ENCODE data around the gene RGMA. TPM values are rescaled to one million over a fixed set of nuclear protein-coding genes. Genes with fewer than 3 reads are reported as not detected.

RGMA gene
- total RNA-seq, 1 experiment from 2014 or later = 41.4 TPM

DNA sequence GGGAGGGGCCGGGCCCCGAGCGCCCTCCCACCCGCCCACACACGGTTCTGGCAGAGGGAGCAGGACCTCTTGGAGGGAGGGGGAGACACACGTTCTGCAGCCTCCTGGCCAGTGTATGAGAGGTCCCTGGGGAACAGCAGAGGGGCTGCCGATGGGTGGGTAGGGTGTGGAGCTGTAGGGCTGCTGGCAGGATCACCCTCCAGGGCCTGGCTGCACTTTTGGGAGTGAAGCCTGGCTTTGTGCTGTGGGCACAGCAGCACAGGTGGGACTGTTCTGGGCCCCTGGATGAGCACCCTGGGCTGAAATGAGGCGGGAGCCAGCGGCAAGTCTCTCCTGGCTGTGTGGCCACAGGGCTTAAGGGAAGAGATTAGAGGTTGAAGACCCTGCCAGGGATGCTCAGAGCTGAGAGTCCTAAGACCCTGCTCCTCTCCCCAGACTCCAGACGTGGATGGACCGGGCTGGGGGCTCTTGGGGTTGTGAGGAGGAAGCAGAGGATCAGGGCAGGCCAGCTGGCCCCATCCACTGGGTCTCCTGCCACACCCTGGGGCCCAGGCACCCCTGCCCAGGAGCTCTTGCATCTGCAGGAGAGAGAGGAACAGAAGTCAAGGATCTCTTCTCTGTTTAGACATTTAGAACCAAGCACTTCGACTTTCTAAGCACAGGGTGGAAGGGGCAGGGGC lies 45.2 kb downstream of the RGMA start:
- WGBS (ENCODE audit: extremely low coverage, insufficient read length, low lambda C conversion rate) = no CpG with 5 or more reads among the region's 12 CpGs
- H2BK120ac ChIP-seq (ENCODE audit: low read depth, low read length, poor library complexity, severe bottlenecking) = no peak overlapping the region

More for the DNA sequence above, 45.2 kb downstream of the RGMA start:
- H3T11ph ChIP-seq (ENCODE audit: low read length) = no peak overlapping the region
- H3K14ac ChIP-seq (ENCODE audit: insufficient read depth, low read length) = no peak overlapping the region; the same call in 1 of the 2 replicates
- no peak overlapping the region for H2BK15ac ChIP-seq (ENCODE audit: low read depth, low read length)
- TF ChIP-seq, protein P1, sequence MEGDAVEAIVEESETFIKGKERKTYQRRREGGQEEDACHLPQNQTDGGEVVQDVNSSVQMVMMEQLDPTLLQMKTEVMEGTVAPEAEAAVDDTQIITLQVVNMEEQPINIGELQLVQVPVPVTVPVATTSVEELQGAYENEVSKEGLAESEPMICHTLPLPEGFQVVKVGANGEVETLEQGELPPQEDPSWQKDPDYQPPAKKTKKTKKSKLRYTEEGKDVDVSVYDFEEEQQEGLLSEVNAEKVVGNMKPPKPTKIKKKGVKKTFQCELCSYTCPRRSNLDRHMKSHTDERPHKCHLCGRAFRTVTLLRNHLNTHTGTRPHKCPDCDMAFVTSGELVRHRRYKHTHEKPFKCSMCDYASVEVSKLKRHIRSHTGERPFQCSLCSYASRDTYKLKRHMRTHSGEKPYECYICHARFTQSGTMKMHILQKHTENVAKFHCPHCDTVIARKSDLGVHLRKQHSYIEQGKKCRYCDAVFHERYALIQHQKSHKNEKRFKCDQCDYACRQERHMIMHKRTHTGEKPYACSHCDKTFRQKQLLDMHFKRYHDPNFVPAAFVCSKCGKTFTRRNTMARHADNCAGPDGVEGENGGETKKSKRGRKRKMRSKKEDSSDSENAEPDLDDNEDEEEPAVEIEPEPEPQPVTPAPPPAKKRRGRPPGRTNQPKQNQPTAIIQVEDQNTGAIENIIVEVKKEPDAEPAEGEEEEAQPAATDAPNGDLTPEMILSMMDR (conservative IDR thresholded peaks at IDR 0.05) = no peak
- Mint-ChIP-seq H3K9me3 (peaks cover 13 to 18% of the 10 kb centered on the region in 2 experiments), H3K36me3 (ENCODE audit: insufficient read depth in 1 of 3, low read depth in 3 of 3) (peaks cover 48 to 77% (median 66%) of the 10 kb centered on the region in 3 experiments), H3K27me3 (ENCODE audit: low read depth) (peaks cover 1% of the 10 kb centered on the region; the same call in 1 of the 2 replicates), H3K27ac (peak overlapping the region; percentile 40 to 81 (median 70); a peak in 3 of 7 replicates), H3K4me3 (no peak overlapping the region), H3K4me1 (peaks cover 8 to 12% of the 10 kb centered on the region in 2 experiments)
- H3K18ac ChIP-seq (ENCODE audit: insufficient read length, low read depth, low read length) = no peak overlapping the region
- no peak for DNase-seq
- no peak overlapping the region for H4K5ac ChIP-seq (ENCODE audit: insufficient read length, low read depth, low read length)
- H3K27ac ChIP-seq (ENCODE audit: insufficient read length, low read depth, low read length) = no peak overlapping the region
- H3K9ac ChIP-seq (ENCODE audit: extremely low read depth, insufficient read length, low read length) = no peak overlapping the region
- no peak overlapping the region for H4K91ac ChIP-seq (ENCODE audit: insufficient read length, low read depth, low read length)
- H3K4ac ChIP-seq (ENCODE audit: low read depth, low read length) = no peak overlapping the region
- H4K20me1 ChIP-seq (ENCODE audit: control insufficient read depth, insufficient read depth, insufficient read length) = no peaks in the 10 kb centered on the region
- peaks cover 7% of the 10 kb centered on the region for H3K9me3 ChIP-seq (ENCODE audit: control insufficient read depth, low read depth, low read length)
- no peak overlapping the region for H2BK20ac ChIP-seq (ENCODE audit: low read depth, low read length, poor library complexity, severe bottlenecking)
- H2BK5ac ChIP-seq (ENCODE audit: insufficient read length, low read length) = no peak overlapping the region
- no peak overlapping the region for H2AFZ ChIP-seq (ENCODE audit: low read length)
- H2BK12ac ChIP-seq (ENCODE audit: insufficient read length, low read depth, low read length) = no peak overlapping the region
- H3K79me1 ChIP-seq (ENCODE audit: insufficient read depth, low read depth, low read length, poor library complexity, severe bottlenecking) = no peaks in the 10 kb centered on the region
- no peak overlapping the region for H4K8ac ChIP-seq (replicated peaks; ENCODE audit: insufficient read length, low read depth, low read length)
- H3K23me2 ChIP-seq (ENCODE audit: insufficient read length, low read depth, low read length, poor library complexity, severe bottlenecking) = no peaks in the 10 kb centered on the region
- no peaks in the 10 kb centered on the region for H3K79me2 ChIP-seq (ENCODE audit: insufficient read depth, low read length)
- no peaks in the 10 kb centered on the region for H3K27me3 ChIP-seq (ENCODE audit: insufficient read depth, low read length)
- H3K4me2 ChIP-seq (ENCODE audit: insufficient read depth, insufficient read length, low read length) = no peak overlapping the region
- H3K23ac ChIP-seq (ENCODE audit: insufficient read length, low read depth, low read length) = no peak overlapping the region
- no peaks in the 10 kb centered on the region for H3K4me1 ChIP-seq (ENCODE audit: insufficient read depth, low read length)
- H3K56ac ChIP-seq (ENCODE audit: insufficient read length, low read depth, low read length) = no peak overlapping the region
- no peak overlapping the region for H2AK5ac ChIP-seq (ENCODE audit: insufficient read length, low read length)

Measured in H9 (cell line).